ENCODE results near the gene STAC3.

STAC3 gene

DNA sequence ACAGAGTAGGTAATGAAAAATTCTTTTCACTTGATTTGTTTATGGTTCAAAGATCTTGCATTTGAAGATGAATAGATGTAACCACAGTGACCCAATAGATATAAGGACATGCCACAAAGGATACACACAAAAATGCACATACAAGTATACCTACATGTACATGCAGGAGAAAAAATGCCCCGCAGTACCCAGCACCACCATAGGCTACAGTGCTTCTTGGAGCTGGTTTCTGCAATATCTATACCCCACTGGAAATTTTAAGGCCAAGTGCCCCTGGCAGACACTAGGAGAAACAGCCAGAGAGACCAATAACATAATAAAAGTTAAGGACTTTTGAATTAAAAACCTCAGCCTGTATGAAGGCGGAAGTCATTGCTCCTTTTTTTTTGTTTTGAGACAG lies 12.1 kb upstream of the STAC3 start:
- in situ Hi-C loops (cut with MboI; ENCODE audit: low pct_unique_long_range_greater_than_20kb, low sequenced_read_pairs, unreplicated experiment), result loop anchor here (10.0 kb wide), 1 partner anchor 192 kb away; the partner anchor contains the start of genes GLI1 and INHBE
- TF ChIP-seq, protein P1, sequence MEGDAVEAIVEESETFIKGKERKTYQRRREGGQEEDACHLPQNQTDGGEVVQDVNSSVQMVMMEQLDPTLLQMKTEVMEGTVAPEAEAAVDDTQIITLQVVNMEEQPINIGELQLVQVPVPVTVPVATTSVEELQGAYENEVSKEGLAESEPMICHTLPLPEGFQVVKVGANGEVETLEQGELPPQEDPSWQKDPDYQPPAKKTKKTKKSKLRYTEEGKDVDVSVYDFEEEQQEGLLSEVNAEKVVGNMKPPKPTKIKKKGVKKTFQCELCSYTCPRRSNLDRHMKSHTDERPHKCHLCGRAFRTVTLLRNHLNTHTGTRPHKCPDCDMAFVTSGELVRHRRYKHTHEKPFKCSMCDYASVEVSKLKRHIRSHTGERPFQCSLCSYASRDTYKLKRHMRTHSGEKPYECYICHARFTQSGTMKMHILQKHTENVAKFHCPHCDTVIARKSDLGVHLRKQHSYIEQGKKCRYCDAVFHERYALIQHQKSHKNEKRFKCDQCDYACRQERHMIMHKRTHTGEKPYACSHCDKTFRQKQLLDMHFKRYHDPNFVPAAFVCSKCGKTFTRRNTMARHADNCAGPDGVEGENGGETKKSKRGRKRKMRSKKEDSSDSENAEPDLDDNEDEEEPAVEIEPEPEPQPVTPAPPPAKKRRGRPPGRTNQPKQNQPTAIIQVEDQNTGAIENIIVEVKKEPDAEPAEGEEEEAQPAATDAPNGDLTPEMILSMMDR (IDR thresholded peaks at IDR 0.05; ENCODE audit: extremely low read depth, insufficient read depth, missing control alignments), result no peak
- no peak for DNase-seq (ENCODE audit: low spot score)

DNA sequence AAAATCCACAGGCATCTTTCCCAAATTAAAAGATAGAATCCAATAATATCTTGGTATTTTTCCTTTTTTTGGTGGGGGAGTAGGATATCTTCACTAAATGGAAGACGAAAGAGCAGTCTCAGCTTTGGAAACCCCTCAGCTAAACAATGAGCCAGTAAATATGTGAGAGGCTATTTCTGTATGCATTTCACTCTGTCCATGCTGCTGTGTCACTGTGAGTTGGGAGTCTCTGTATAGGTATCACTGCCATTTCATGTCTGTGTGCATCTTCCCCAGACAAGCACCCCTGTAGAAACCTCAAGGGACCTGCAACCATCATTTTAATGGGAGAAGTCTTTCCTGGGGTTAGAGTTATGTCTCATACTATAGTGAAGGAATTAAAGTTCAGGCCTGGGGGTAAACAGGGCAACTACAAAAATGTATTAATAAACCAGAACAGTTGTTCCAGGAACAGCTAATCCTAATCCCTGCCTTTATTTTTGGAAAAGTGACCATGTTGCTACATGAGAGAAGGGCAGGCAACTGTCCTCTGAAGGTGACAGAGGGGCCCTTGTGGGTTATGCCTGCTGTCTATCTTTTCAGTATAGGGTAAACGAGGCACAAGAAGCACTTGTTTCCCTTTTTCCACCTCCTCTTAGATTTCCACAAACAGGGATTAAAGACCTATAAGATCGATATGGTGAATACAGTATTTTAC lies 11.3 kb upstream of the STAC3 start:
- in situ Hi-C loops (cut with MboI; ENCODE audit: low pct_unique_long_range_greater_than_20kb, low sequenced_read_pairs, unreplicated experiment), result loop anchor here (10.0 kb wide), 1 partner anchor 193 kb away; the partner anchor contains the start of genes GLI1 and INHBE

DNA sequence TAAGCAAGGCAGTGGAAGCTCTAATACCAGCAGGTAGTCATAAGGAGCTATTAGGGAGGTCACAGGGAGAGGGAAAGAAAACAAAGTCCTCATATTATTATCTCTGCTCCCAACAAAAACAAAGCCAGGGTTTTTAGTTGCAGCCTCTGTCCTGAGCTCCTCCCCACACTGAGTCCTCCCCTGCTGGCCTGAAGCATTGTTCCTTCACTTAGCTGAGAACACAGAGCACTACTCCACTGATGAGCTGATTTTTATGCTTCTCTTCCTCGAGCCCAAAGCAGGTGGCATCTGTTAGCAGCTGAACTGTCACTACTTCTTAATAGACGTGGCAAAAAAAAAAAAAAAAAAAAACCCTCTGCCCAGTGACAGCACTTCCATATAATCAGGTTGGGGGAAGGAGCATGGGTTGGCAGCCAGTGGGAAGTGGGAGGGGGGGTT lies 10.5 kb upstream of the STAC3 start:
- in situ Hi-C loops (cut with MboI; ENCODE audit: low pct_unique_long_range_greater_than_20kb, low sequenced_read_pairs, unreplicated experiment), result loop anchor here (10.0 kb wide), 1 partner anchor 193 kb away; the partner anchor contains the start of genes GLI1 and INHBE

More for the DNA sequence above, 11.3 kb upstream of the STAC3 start:
- TF ChIP-seq, protein P1 (IDR thresholded peaks at IDR 0.05; ENCODE audit: extremely low read depth, insufficient read depth, missing control alignments), result no peak
- no peak for DNase-seq (ENCODE audit: low spot score)

DNA sequence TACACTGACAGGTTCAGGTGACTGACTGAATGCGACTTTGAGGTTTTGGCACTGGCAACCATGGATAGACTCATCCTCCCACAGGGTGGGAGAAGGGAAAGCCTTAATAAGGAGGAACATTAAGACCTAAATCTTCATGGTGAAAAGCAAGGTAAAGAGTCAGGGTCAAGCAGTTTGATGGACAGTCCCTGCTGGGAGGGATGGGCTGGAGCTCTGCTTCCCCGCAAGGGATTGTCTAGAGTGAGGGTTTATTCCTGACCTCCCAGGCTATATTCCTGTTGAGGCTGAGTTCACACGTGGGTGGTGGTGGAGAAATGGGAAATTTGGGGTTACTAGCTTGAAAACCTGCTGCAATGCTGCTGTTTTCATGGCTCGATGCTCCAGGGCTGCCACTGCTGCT lies 9.4 kb upstream of the STAC3 start:
- in situ Hi-C loops (cut with MboI; ENCODE audit: low pct_unique_long_range_greater_than_20kb, low sequenced_read_pairs, unreplicated experiment), result loop anchor here (10.0 kb wide), 1 partner anchor 194 kb away; the partner anchor contains the start of genes GLI1 and INHBE
- TF ChIP-seq, protein P1 (IDR thresholded peaks at IDR 0.05; ENCODE audit: extremely low read depth, insufficient read depth, missing control alignments), result no peak
- no peak for DNase-seq (ENCODE audit: low spot score)

More for the DNA sequence above, 10.5 kb upstream of the STAC3 start:
- no peak for DNase-seq (ENCODE audit: low spot score)
- TF ChIP-seq, protein P1 (IDR thresholded peaks at IDR 0.05; ENCODE audit: extremely low read depth, insufficient read depth, missing control alignments), result no peak

DNA sequence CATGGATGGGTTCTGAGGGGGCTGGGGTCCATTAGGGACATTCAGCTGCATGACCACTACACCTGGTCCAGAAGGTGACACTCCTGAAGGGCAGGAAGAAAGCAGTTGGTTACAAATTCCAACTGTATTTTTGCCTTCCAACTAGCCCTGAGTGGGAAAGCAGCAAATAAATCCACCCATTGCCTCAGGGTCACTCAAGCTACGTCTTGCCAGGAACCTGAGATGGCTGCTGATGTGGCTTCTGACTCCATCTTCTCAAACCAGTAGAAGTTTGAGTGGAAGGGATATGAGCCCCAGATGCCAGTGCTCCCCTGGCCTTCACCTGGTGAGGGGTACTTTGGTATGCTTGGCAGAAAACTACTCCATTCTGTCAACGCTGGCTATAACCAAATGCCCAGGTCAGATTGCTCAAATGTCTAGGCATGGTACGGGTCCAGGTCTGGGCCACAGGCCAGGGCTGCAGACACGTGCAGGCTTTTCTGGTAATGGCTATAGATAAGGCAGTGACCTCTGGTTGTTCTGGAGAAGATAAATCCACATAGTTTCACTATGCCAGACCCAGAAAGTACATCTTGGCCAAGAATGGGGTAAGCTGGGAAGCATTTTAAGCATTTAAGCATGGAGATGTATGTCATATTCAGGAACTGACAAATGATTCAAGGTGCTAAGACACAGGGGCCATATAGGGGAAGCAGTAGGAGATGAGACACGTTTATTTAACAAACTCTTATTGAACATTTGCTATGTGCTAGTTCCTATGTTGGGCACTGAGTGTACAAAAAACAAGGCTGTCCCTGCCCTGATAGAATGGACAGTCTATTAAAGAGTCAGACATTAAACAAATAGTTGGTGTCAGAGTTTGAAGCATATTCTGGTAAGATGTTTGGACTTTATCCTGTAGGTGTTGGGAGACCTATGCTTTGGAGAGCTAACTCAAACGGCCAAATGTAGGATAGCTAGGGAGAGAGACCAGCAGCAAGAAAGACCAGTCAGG lies 8.3 kb upstream of the STAC3 start:
- in situ Hi-C loops (cut with MboI; ENCODE audit: low pct_unique_long_range_greater_than_20kb, low sequenced_read_pairs, unreplicated experiment), result no loop called here
- no peak for DNase-seq (ENCODE audit: low spot score)
- TF ChIP-seq, protein P1 (IDR thresholded peaks at IDR 0.05; ENCODE audit: extremely low read depth, insufficient read depth, missing control alignments), result no peak

DNA sequence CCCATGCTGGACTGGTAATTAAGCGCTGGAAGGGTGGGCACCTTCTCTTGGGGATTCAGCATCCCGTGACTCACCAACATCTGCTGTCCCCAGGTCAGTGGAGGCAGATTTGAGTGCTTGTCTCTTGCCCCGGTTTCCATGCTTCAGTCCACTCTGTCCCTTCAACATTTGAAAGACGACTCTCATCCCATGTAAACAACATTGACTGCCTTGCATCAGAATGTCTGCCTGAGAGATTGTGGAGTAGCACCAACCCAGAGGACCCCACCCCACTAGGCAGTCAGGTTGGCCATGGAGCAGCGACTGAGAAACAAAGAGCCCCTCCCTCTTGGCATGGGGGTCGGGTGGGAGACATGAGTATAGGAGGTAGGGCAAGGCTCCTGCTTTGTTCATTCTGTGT lies 4.9 kb upstream of the STAC3 start:
- TF ChIP-seq, protein P1 (IDR thresholded peaks at IDR 0.05; ENCODE audit: extremely low read depth, insufficient read depth, missing control alignments), result no peak
- DNase-seq (ENCODE audit: low spot score), result no peak
- in situ Hi-C loops (cut with MboI; ENCODE audit: low pct_unique_long_range_greater_than_20kb, low sequenced_read_pairs, unreplicated experiment), result no loop called here
